ENCODE results near the gene HOXA9. TPM values are rescaled to one million over a fixed set of nuclear protein-coding genes. Genes with fewer than 3 reads are reported as not detected.

The HOXA9 gene
- total and polyA plus RNA-seq, 2 of the 8 experiments (the other 6 are each of a cell fraction or from before 2014, with no cell fraction given): not detected

DNA sequence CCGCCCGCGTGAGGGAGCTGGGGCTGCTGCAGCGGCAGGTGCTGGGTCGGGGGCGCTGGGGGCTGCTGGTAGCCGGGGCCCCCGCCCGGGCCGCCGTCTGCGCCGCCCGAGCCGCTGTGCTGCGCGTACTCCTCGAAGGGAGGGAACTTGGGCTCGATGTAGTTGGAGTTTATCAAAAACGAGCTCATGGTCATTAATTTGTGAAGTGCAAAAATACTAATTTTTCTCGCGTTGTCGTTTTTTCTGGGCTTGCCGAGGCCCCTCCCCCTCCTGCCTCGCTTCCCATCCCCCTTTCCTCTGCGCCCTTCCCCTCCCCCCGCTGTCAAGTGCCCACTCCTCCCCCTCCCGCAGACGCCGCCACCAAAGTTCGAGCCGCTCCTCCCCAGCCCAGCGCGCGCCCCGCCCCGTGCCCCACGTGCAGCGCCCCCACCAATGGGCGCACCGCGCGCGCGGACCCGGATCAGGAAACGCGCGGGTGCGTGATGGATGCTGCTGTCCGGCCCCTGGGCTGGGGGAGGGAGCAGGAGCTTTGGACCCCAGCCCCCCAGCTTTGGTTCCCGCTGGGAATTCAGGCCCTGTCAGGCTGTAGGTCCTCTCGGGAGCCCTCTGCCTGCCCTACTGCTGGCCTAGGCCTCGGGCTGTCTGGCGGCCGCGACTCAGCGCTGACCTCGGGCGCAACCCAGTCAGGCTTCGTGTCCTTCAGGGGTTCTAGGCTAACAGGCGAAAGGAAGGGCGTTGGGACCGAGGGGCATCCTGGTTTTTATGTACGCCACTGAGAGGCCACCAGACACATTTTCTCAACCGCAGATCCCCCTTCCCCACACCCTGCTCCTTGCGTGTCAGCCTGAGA, 34.6 kb downstream of the HOXA9 start, which contains the start of gene HOXA4 (continued):
- TF ChIP-seq CHD7 (IDR thresholded peaks at IDR 0.05; ENCODE audit: insufficient replicate concordance, low read length) (no peak), SP4 (IDR thresholded peaks at IDR 0.05; ENCODE audit: low read length) (no peak), RFX5 (IDR thresholded peaks at IDR 0.05; ENCODE audit: borderline replicate concordance, low read depth, low read length) (no peak), RNF2 (IDR thresholded peaks at IDR 0.05; ENCODE audit: borderline replicate concordance, low read depth, low read length, missing control alignments, poor library complexity, severe bottlenecking) (peak; percentile 94), PHF8 (conservative IDR thresholded peaks at IDR 0.05; ENCODE audit: low read depth, low read length) (0 out of 2 replicates have a peak, but pooled peaks have one; percentile 22), CREB1 (IDR thresholded peaks at IDR 0.05) (0 out of 2 replicates have a peak, but pooled peaks have one; percentile 45), MAX (IDR thresholded peaks at IDR 0.05) (peak; percentile 75), NANOG (IDR thresholded peaks at IDR 0.05; ENCODE audit: insufficient read depth, low read depth, low read length, poor library complexity, severe bottlenecking) (peak; percentile 44), EZH2 (IDR thresholded peaks at IDR 0.05; ENCODE audit: low read depth, low read length, severe bottlenecking) (peak; percentile 76)

Data from H1 (cell line).